GM18861 (cell line): Measurements from ENCODE around the gene PRSS23.
"Not testable (repeated sequence)": the region's sequence is repeated elsewhere in the genome, so short reads cannot be mapped to it uniquely, and the experiment has no call there.

Experiments used
- ATAC-seq: cut with Tn5 transposase; IDR thresholded peaks from one replicate; pipeline ENCODE4 v1.9.1; 2021; ENCODE audit not compliant: unreplicated experiment

Gene PRSS23, protein sequence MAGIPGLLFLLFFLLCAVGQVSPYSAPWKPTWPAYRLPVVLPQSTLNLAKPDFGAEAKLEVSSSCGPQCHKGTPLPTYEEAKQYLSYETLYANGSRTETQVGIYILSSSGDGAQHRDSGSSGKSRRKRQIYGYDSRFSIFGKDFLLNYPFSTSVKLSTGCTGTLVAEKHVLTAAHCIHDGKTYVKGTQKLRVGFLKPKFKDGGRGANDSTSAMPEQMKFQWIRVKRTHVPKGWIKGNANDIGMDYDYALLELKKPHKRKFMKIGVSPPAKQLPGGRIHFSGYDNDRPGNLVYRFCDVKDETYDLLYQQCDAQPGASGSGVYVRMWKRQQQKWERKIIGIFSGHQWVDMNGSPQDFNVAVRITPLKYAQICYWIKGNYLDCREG

DNA sequence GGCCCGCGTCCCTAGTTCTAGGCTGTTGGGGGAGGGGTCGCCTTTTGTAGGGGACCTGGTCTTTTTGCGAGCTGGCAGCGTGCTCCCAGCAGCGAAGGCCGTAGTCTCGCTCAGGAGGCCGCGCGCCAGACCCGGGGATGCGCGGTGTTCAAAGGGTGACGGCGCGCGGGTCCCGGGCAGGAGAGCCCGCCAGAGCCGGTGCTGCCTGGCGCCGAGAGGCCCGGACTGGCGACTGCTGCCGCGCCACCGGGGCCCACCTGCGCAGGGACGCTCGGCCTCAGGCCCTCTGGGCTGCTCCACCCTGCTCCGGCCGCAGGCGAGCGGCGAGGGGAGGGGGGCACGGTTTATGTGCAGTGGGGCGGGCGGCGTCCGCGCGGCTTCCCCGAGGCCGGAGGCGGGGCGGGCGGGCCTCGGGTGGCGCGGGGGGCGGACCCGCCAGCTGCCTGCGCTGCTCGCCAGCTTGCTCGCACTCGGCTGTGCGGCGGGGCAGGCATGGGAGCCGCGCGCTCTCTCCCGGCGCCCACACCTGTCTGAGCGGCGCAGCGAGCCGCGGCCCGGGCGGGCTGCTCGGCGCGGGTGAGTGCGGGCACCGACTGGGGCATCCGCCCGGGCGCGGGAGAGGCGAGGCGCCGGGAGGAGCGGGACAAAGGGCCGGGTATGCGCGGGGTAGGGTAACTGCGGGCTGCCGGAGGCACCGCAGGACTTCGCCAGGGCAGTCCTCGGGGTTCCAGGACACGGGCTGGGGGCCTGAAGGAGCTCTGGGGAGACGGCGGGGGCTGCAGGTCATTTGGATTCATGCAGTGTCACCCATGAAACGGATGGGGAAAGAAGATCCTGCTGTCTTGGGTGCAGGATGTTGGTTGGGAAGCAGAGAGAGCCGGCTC lies at the start of gene PRSS23:
TSS of gene PRSS23 (plus strand) at position 467 of the 884 bp plus-strand sequence. CDS start 7,102 bp downstream, outside the sequence.
- no peak for ATAC-seq

DNA sequence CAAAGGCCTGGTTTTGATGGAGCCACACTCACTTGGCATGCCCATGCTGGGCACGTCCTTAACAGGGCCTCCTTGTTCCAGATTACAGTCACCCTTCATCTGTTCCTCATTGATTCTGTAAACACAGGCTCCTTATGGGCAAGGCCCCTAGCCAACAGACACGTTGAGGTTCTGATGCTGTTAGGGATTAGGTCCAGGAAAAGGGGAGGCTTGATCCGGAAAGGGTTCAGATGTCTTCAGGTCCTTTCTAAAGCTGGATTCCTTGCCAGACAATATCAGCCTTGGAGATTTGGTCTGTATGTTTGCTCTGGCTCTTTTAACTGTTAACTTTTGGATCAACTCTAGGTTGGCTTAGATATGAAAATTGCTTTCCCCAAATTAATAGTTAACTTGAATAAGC lies 46.9 kb upstream of the PRSS23 start:
- ATAC-seq = no peak

DNA sequence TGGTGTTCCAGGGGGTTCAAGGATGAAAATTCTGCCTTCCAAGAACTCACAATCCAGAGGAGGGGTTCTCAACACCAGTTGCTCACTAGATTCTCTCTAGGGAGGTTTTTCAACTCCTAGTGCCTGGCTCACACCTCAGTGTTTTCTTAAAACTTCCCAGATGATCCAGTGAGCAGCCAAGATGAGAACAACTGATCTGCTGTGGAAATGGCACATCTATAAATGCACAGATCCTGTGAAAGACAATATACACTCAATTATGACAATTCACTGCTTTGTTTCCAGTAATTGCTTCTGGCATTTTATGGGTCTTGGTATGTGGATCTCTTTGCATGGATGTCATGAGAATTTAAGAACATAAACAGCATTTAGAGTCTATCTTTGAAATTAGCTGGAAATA lies 45.2 kb upstream of the PRSS23 start:
- ATAC-seq = no peak

DNA sequence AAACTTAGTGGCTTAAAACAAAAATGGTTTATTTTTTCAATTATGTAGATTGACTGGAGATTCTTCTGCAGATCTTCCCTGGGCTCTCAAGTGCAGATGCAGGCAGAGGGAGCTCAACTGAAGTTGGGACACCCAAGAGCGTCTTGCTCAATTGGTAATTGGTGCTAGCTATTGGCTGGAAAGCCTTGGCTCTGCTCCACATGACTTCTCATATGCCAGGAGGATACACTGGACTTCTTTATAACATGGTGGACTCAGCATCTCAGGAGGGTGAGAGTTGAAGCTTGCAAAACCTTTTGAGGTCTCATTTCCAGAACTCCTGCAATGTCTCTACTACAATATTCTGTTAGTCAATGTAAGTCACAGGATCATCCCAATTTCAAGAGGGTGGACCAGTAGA lies 42.2 kb upstream of the PRSS23 start:
- ATAC-seq = no peak

DNA sequence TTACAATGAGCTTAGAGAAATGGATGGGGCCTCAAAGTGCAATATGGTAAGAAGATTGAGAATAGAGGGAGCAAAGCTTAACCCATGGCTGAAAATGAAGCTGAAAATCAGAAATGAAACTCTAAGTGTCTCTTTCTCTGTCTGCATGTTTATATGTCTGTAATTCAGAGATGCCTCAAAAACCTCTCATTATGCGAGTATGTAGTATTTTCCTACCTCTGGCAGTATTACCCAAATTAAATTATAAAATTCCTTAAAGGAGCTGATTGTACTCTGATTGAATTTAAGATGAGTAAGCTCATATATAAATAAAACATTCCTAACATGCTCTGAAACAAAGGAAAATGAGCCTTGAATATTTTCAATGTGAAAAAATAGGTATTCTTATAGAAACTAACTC lies 39.8 kb upstream of the PRSS23 start:
- no peak for ATAC-seq

DNA sequence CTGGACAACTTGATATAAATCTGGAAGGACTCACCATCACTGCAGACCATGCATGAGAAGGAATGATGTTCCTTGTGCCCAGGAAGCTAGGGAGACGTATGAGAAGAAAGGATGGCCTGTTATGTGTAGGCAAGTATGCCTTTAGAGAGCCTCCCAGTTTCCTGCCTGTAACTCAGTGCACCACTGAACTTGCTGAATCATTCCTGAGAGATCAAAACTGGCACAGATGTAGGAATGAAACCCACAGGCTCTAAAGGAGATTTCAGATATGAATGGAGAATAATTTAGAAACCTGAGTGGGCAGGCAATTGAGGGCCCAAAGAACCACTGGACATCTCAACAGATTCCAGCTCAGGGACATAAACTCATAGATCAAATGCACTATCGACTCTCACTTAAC lies 38.4 kb upstream of the PRSS23 start:
- no peak for ATAC-seq

DNA sequence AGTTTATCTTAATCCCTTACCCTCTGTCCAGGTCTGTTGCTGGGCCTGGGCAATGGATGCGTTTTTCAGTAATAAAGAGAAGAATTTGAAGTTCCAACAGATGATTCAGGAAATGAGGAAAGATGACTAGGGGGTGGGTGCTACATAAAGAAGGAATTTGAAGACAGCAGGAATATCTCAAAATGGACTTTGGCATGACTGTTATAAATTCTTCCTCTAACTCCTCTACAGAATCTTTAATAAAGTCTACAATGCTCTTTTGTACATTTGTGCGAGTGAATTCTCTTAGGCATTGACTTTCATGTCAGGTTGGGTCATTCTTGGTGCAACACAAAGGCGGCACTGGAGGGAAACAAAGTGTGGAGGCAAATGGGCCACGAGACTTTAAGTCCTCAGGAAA lies 35.1 kb upstream of the PRSS23 start:
- ATAC-seq = no peak

DNA sequence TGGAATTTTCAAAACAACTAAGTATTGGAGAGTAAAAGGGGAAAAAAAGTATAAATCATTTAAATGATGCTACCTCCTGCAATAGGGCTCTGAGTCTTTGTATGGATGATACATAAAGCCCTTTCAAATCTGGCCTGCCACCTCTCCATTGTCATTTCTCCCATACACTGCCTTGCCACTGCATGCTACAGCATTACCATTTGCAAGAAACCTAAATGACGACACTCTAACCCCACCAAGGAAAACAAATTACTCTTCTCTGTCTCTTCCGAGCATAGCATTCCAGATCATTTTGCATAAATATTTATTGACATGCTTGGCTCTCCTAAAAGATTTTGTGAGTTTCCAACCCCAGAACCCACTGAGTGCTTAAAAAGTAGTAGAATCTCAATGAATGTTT lies 34.5 kb upstream of the PRSS23 start:
- no peak for ATAC-seq

DNA sequence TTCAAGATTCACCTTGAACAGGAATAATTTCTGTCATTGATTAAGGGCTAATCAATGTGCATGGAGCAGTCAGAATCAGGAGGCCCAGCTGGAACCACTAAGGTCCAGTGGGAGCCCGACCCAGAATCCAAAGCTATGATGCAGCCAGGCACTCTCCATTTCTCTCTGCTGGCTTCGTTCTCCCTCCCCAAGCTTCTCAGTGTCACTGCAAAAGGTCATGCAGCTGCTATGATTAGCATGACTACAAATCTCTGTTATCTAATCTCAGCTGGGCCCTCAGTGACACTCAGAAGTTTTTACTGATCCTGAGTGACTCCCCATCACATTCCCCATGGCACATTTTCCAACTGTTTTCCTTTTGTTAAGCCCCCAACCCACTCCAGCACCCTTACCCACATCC lies 31.1 kb upstream of the PRSS23 start:
- ATAC-seq = no peak

DNA sequence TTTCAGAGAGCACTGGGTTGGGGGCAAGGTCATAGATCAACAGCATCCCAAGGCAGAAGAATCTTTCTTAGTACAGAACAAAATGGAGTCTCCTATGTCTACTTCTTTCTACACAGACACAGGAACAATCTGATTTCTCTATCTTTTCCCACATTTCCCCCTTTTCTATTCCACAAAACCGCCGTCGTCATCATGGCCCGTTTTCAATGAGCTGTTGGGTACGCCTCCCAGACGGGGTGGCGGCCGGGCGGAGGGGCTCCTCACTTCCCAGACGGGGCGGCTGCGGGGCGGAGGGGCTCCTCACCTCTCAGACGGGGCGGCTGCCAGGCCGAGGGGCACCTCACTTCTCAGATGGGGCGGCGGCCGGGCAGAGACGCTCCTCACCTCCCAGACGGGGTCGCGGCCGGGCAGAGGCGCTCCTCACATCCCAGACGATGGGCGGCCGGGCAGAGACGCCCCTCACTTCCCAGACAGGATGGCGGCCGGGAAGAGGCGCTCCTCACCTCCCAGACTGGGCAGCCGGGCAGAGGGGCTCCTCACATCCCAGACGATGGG lies 29.8 kb upstream of the PRSS23 start:
- not testable (repeated sequence) for ATAC-seq

DNA sequence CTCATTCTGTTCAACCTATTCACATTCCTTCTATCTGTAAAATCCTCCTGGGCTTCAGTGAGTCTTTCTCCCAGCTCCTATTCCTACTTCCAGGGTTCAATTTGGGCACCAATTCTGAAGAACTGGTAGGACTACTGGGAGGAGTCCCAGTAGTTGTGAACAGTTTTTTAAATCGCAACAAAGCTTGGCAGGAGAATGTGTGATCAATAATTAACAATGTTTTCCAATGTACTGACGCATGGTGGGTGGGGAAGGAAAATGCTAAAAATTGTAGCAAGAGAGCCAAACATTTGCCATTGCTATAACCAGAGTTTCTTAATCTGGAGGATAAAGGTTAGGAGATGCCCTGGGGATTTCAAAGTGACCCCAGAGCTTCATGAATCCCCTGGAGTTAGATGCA lies 27.3 kb upstream of the PRSS23 start:
- ATAC-seq = no peak

DNA sequence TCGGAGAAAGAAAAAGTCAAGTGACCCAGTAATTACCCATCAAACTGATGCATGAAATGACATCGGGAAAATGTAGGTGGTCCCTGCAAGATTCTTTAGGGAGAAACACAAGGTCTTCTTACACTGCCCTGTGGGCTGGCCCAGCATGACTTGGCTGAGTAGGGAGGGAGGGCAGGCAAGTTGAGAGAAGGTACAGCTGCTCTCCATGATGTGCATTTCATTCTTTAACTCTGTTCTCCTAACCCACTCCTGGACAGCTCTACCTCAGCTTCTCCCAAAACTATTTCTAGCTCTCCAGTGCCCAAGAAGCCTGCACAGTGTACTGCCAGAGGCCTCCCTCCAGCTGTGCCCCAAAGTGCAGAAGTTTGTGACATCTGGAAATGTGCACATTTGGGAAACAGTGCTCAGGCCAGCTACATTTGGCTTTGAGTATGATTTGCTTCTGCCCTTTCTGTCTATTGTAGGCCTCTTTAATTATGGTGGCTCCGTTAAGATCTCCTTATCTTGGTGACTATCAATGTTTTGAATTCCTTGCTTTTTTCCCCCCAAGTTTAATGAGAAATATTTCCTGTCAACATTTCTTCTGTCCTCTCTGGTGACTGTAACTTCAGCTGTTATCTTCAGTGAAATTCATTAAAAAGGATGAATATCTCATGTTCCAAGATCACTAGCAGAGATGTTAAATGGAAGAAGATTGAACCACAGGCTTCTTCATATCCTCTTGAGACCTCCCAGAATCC lies 26.7 kb upstream of the PRSS23 start:
- no peak for ATAC-seq

DNA sequence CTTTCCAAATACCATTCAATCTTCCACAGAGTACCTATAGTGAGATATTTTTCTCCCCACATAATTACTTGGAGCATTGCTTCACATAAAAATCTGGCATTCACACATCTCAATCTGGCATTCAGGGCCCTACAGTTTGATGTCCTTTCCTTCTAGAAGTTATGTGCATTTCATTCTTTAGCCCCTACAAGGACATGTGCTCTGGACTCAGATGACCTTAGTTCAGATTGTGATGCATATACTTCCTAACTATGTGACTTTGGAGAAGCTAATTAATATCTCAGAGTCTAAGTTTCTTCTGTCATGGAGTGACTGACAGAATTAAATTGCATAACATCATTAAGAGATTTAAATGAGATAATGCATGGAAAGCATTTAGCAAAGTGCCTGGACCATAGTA lies 25.9 kb upstream of the PRSS23 start:
- ATAC-seq = no peak

DNA sequence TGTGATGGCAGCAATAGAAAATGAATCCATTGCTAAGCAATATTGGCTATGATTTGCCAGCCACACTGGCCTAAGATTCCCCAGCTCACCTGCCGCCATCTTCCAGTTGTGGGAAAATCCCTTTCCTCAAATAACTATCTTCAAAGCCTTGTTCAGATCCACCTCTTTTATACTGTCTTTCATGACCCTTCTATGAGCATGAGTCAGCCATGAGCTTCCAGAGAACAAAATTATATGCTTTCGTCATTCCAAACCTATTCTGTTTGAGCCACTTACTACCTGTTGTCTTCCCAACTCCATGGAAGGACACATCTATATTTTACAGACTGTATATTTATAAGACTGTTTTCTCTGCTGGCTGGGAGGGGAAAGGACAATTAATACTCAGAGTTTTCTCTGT lies 25.0 kb upstream of the PRSS23 start:
- ATAC-seq = no peak

DNA sequence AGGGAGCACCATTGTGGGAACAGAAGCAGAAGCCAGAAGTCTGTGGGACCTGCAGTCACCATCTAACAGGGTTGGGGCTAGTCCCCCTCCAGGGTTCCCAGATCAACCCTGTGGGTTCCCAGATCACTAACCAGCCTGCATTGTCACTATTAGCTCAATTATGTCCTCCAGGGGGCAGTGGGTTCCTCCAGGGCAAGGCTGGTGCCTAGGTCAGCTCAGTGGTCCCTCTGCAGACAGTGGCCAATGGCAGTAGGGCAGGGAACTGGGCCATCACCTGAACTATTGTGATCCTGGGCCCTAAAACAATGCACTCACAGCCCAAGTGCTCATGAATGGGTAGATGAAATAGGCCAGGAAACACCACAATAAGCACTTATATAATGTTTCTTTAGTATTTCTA lies 18.8 kb upstream of the PRSS23 start:
- no peak for ATAC-seq

DNA sequence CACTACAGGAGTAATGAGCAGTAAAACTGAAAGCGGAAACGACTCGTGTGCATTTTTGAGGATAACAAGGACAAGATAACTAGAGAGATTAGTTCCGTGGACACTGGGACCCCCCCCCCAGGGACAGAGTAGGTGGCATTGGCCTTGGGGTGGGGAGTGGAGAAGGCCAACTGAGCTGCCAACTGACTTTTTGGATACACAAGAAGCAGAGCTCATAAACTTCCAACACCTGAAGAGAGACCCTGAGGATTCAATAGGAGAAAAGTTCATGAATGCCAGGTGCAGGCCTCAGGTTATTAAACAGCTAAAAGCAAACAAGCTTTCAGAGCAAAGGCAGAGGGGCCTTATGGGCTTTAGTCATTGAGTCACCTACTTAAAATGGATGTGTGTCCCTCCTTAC lies 17.6 kb upstream of the PRSS23 start:
- no peak for ATAC-seq

DNA sequence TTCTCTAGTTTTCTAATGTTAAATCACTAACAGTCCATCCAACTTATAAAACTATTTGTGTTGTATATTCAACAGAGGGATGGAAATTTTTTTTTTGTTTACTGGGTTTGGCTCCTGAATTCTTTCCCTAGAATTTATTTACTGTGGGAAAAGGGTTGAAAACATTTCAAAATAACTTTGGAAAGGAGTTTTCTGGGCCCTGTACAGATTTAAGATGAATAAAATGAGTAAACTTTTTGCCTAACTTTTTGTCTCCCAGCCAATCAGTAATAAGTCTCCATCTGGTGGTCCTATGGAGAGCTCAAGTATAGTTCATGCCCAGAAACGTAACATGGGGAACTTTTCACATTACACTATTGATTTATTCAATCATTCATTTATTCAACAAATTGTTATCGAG lies 16.7 kb upstream of the PRSS23 start:
- ATAC-seq = no peak

DNA sequence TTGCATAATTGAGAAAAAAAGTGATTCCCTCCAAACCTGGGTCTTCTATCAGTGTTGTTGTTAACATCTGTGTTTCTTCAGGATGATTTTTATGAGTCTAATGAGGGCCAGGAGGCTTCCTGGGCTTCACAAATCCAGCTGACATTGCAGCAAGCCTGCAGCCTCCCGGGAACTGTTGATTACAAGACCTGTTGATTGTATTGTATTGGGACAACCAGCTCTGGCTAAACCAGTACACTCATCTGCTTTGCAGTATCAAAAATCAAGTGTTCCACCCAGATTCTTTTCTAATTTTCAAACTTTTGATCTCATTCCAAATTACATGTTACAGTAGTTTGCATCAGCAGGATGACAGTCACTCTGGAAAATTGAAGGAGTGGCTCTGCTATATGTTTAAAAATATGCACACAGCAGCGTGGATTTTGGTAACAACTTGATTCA lies 16.1 kb upstream of the PRSS23 start:
- no peak for ATAC-seq

DNA sequence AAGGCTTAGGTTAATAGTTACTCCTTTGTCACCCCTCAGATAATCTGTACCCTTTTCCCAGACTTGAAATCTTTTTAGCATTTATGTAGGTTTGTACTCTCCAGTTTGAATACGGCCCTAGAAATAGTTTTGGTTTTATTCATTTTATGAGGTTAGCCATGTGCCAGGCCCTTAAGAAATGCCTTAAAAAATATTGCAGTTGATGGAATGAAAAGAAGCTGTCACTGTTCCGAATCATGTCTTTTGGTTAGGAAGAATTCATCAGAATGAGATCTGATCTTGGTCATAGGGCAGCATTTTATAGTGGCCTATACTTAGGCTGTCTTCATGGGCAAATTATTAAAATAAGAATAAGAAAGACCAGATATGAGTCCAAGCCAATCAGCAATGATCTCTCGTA lies 14.8 kb upstream of the PRSS23 start:
- ATAC-seq = no peak

DNA sequence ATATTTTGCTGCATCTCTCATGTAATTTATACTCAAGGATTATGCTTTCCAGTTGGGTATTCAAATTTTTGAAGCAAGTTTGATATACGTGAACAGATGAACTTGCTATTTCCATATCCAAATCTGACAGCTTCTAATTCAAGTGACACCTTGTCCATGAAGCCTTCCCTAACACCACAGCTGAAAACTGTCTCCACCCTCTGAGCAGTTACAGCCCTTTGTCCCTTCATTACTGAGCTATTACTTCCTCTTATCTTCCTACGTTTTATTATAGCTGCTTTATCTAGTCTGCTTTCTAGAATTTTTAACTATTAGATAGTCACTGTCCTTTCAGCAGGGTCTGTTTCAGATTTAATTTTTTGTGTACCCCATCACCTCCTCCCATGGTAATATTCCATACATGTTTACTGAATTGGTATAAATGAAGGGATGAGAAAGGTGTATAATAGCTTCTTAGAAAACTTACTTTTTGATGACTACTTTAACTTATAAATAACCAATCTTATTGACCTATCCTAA lies 13.3 kb upstream of the PRSS23 start:
- ATAC-seq = no peak

DNA sequence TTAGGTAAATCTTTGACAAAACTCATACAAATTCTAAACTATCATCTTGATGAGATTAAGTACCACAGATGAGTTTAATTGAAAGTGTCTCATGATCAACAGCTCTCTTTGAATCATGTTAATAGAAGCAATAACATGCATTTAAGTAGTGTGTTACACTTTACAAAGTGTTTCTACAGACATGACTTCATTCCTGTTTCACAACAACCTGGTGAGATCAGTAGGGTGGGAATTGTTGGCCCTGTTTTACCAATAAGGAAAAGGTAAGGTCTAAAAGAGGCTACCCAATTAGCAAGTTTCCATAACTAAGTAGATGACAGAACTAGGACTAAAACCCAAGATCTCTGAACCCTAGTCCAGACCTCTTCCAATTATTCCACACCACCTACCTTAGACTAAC lies 12.7 kb upstream of the PRSS23 start:
- ATAC-seq = no peak
